ENCODE results near the gene SLC25A39.
"Not testable (repeated sequence)": the region's sequence is repeated elsewhere in the genome, so short reads cannot be mapped to it uniquely, and the experiment has no call there.

Gene SLC25A39

GRCh38 chr17:44333371-44333770, 8.7 kb upstream of the SLC25A39 start:
- DNase-seq = no peak

GRCh38 chr17:44331249-44331760, 6.7 kb upstream of the SLC25A39 start:
- DNase-seq = peak; percentile 68

- not testable (repeated sequence) for DNase-seq
These were observed 5.6 kb upstream of the SLC25A39 start for GRCh38 chr17:44330263-44330662.

- not testable (repeated sequence) for DNase-seq
These were observed 4.9 kb upstream of the SLC25A39 start for GRCh38 chr17:44329516-44329915.

GRCh38 chr17:44327715-44328449, 3.3 kb upstream of the SLC25A39 start:
- no peak for DNase-seq

GRCh38 chr17:44326861-44327444, 2.3 kb upstream of the SLC25A39 start:
- peak; percentile 91 for DNase-seq

- DNase-seq = no peak
These were observed 492 bp downstream of the SLC25A39 start for GRCh38 chr17:44324092-44324570.

- no peak for DNase-seq
These were observed 1.1 kb downstream of the SLC25A39 start for GRCh38 chr17:44323359-44324091.

- DNase-seq = no peak
These were observed 2.3 kb downstream of the SLC25A39 start for GRCh38 chr17:44322236-44322895.

GRCh38 chr17:44321246-44322120, 3.1 kb downstream of the SLC25A39 start:
- DNase-seq = no peak

GRCh38 chr17:44320066-44320465, 4.6 kb downstream of the SLC25A39 start:
- DNase-seq = no peak

GRCh38 chr17:44318077-44318892, 6.3 kb downstream of the SLC25A39 start:
- no peak for DNase-seq

- no peak for DNase-seq
These were observed 7.1 kb downstream of the SLC25A39 start for GRCh38 chr17:44317545-44317944.

- no peak for DNase-seq
These were observed 8.6 kb downstream of the SLC25A39 start for GRCh38 chr17:44315760-44316731.

GRCh38 chr17:44314869-44315661, 9.6 kb downstream of the SLC25A39 start:
- DNase-seq = peak; percentile 61

GRCh38 chr17:44314524-44314868, 10.1 kb downstream of the SLC25A39 start:
- peak; percentile 35 for DNase-seq

- DNase-seq = no peak
These were observed 10.6 kb downstream of the SLC25A39 start for GRCh38 chr17:44314031-44314430.

GRCh38 chr17:44312396-44313104, 12.1 kb downstream of the SLC25A39 start:
- DNase-seq = no peak
